Measurements from ENCODE around the gene MYH8. TPM values are rescaled to one million over a fixed set of nuclear protein-coding genes. Genes with fewer than 3 reads are reported as not detected.

The MYH8 gene
- total and polyA plus RNA-seq, 9 of the 15 experiments (the other 6 are each of a cell fraction or from before 2014, with no cell fraction given), result 0.01 to 0.05 (median 0.03) TPM; not detected in 6

DNA sequence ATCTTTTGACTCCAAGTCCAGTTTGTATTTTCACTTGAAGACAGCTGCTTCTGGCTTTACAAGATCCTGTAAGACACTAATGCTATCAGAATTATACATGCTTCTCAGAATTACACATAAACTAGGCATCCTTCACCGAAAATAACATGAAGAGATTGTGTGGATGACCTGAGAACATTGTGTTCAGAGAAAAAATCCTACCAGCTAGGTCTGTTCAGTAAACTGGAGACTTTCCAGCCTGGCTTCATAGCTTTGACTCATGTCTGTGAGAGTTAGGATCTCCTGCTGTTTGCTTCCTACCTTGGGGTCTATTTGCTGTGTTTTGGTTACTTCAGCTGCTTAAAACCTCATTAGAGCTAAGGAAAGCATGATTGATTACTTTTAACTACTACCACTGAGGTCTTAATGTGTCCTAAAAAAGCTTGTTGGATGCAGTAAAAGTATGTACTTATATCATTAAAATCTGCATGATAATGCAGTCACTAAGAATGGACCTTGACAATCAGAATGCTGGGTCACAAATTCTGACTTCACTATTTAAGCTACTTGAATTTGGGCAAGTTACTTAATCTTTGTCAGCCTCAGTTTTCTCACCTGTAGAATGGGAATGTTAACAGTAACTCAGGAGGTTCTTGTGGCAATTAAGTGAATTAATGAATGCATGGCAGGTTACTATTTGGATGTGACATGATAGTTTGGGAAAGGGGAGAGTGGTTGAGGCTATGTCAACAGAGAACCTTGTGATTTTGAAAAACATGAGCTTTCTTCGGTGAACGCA, 40.9 kb downstream of the MYH8 start:
- 0% methylated on average over 1 of the region's 3 CpGs for WGBS (ENCODE audit: insufficient coverage, low coverage, missing lambda C conversion rate)
- Histone ChIP-seq H3K36me3 (ENCODE audit: control insufficient read depth, insufficient read depth, low read length) (no peaks in the 10 kb centered on the region), H3K4me2 (ENCODE audit: insufficient read depth, low read length) (no peak overlapping the region), H2AFZ (ENCODE audit: low read depth, low read length) (no peak overlapping the region), H3K4me3 (no peak overlapping the region), H3K27me3 (ENCODE audit: control insufficient read depth in 2 of 2, insufficient read depth in 2 of 2, low read length in 2 of 2) (no peaks in the 10 kb centered on the region), H3K27ac (ENCODE audit: extremely low read depth, low read depth, low read length) (no peak overlapping the region), H3K9ac (ENCODE audit: insufficient read depth in 1 of 2, low read depth in 2 of 2, low read length in 2 of 2) (no peak overlapping the region), H3K9me1 (ENCODE audit: control insufficient read depth, insufficient read depth, low read length) (no peaks in the 10 kb centered on the region), H3K4me1 (replicated peaks in 1 of 2; ENCODE audit: control insufficient read depth in 2 of 2, insufficient read depth in 2 of 2, low read length in 2 of 2) (no peaks in the 10 kb centered on the region; a peak in 1 of 5 replicates), H3K79me2 (ENCODE audit: control insufficient read depth, insufficient read depth, low read length) (no peaks in the 10 kb centered on the region), H3K9me3 (replicated peaks; ENCODE audit: control insufficient read depth, insufficient read depth, low read depth, low read length) (no peaks in the 10 kb centered on the region), H4K20me1 (replicated peaks; ENCODE audit: control insufficient read depth, insufficient read depth, low read length) (no peaks in the 10 kb centered on the region)
- no peak for DNase-seq (ENCODE audit: extremely low read depth in 1 of 4, low spot score in 3 of 4)
- no peak for FAIRE-seq
- BruUV-seq (replicated peaks), result no TSS peak
- no peak for ATAC-seq
- TF ChIP-seq MAFF (IDR thresholded peaks at IDR 0.05; ENCODE audit: low read length) (no peak), ARNT (IDR thresholded peaks at IDR 0.05) (no peak), ZNF583 (CRISPR knock-in tag; IDR thresholded peaks at IDR 0.05) (no peak), RBM25 (IDR thresholded peaks at IDR 0.05; ENCODE audit: low read depth, low read length, severe bottlenecking) (peak; percentile 54), MEF2D (tag; conservative IDR thresholded peaks at IDR 0.05; ENCODE audit: low read depth) (no peak)
- TF ChIP-seq, protein P1, sequence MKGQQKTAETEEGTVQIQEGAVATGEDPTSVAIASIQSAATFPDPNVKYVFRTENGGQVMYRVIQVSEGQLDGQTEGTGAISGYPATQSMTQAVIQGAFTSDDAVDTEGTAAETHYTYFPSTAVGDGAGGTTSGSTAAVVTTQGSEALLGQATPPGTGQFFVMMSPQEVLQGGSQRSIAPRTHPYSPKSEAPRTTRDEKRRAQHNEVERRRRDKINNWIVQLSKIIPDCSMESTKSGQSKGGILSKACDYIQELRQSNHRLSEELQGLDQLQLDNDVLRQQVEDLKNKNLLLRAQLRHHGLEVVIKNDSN (CRISPR knock-in tag; IDR thresholded peaks at IDR 0.05), result no peak
- ChIA-PET CTCF (ENCODE audit: low intra/inter-chr PET ratio) (no interaction called here), POLR2A (no interaction called here)
- in situ Hi-C loops (cut with MboI), result no loop called here
- intact Hi-C loops (cut with micrococcal nuclease), result no loop called here

Data from K562 (cell line).